Measurements from ENCODE around the gene FANCI.

- no peak for TF ChIP-seq CTCF (IDR thresholded peaks at IDR 0.05)
- no peak for TF ChIP-seq POLR2A (IDR thresholded peaks at IDR 0.05)
Observed at GRCh38 chr15:89301304-89302089, 57.7 kb downstream of the FANCI start.

Data from body of pancreas (tissue), 4 donors.